ENCODE data around the gene PLCL1. TPM values are rescaled to one million over a fixed set of nuclear protein-coding genes. Genes with fewer than 3 reads are reported as not detected.

Gene PLCL1
- total and polyA plus RNA-seq, 10 of the 15 experiments (the other 5 are each of a cell fraction or from before 2014, with no cell fraction given) = 0.03 to 1.5 (median 0.22) TPM

DNA sequence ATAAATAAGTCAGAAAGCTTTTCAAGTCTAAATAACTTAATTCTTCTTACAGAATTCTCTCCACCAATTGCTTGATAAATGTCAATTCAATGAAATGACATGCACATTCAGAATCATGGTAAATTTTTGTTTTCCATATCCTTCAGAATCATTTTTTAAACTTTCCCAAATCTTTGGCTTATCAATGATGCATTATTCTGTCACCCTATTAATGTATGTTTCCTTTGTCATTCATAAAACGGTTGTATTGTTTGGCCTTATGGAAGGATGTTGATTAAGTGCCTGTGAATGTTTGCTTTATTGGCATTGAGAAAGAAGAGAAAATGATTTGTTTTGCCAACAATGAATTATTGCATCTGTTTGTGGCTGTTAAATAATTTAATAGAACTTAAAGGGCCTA lies 260.9 kb downstream of the PLCL1 start:
- no peak overlapping the region for H3K4me2 ChIP-seq (ENCODE audit: control insufficient read depth, insufficient read depth)
- in situ Hi-C loops (cut with MboI) = no loop called here
- SMC1A ChIA-PET (ENCODE audit: uncharacterized antibody, unreplicated experiment) = interaction anchor here (0.8 to 5.5 kb wide), 12 partner anchors 12 to 154 kb away, joined by 3 to 60 read pairs (median 6); no protein-coding TSS in a partner anchor
- TF ChIP-seq, protein P1, sequence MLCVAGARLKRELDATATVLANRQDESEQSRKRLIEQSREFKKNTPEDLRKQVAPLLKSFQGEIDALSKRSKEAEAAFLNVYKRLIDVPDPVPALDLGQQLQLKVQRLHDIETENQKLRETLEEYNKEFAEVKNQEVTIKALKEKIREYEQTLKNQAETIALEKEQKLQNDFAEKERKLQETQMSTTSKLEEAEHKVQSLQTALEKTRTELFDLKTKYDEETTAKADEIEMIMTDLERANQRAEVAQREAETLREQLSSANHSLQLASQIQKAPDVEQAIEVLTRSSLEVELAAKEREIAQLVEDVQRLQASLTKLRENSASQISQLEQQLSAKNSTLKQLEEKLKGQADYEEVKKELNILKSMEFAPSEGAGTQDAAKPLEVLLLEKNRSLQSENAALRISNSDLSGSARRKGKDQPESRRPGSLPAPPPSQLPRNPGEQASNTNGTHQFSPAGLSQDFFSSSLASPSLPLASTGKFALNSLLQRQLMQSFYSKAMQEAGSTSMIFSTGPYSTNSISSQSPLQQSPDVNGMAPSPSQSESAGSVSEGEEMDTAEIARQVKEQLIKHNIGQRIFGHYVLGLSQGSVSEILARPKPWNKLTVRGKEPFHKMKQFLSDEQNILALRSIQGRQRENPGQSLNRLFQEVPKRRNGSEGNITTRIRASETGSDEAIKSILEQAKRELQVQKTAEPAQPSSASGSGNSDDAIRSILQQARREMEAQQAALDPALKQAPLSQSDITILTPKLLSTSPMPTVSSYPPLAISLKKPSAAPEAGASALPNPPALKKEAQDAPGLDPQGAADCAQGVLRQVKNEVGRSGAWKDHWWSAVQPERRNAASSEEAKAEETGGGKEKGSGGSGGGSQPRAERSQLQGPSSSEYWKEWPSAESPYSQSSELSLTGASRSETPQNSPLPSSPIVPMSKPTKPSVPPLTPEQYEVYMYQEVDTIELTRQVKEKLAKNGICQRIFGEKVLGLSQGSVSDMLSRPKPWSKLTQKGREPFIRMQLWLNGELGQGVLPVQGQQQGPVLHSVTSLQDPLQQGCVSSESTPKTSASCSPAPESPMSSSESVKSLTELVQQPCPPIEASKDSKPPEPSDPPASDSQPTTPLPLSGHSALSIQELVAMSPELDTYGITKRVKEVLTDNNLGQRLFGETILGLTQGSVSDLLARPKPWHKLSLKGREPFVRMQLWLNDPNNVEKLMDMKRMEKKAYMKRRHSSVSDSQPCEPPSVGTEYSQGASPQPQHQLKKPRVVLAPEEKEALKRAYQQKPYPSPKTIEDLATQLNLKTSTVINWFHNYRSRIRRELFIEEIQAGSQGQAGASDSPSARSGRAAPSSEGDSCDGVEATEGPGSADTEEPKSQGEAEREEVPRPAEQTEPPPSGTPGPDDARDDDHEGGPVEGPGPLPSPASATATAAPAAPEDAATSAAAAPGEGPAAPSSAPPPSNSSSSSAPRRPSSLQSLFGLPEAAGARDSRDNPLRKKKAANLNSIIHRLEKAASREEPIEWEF (IDR thresholded peaks at IDR 0.05; ENCODE audit: insufficient replicate concordance, low read depth, low read length) = no peak
- no peak for TF ChIP-seq CREB1 (IDR thresholded peaks at IDR 0.05; ENCODE audit: low read depth)
- TF ChIP-seq EP300 (IDR thresholded peaks at IDR 0.05; ENCODE audit: borderline replicate concordance in 1 of 2, control insufficient read depth in 1 of 2, low read depth in 2 of 2, low read length in 2 of 2) = no peak
- no peak for TF ChIP-seq KLF5 (IDR thresholded peaks at IDR 0.05; ENCODE audit: partially characterized antibody)
- no peak for TF ChIP-seq SIN3A (IDR thresholded peaks at IDR 0.05; ENCODE audit: low read depth, low read length)
- TF ChIP-seq NFYB (IDR thresholded peaks at IDR 0.05; ENCODE audit: insufficient read depth, low read depth, low read length) = no peak
- TF ChIP-seq, protein P2, sequence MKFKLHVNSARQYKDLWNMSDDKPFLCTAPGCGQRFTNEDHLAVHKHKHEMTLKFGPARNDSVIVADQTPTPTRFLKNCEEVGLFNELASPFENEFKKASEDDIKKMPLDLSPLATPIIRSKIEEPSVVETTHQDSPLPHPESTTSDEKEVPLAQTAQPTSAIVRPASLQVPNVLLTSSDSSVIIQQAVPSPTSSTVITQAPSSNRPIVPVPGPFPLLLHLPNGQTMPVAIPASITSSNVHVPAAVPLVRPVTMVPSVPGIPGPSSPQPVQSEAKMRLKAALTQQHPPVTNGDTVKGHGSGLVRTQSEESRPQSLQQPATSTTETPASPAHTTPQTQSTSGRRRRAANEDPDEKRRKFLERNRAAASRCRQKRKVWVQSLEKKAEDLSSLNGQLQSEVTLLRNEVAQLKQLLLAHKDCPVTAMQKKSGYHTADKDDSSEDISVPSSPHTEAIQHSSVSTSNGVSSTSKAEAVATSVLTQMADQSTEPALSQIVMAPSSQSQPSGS (IDR thresholded peaks at IDR 0.05; ENCODE audit: low read length) = no peak
- no peak for TF ChIP-seq MEF2B (IDR thresholded peaks at IDR 0.05; ENCODE audit: partially characterized antibody, poor library complexity, severe bottlenecking)
- TF ChIP-seq JUND (IDR thresholded peaks at IDR 0.05; ENCODE audit: low read depth, low read length) = no peak
- TF ChIP-seq, protein P3, sequence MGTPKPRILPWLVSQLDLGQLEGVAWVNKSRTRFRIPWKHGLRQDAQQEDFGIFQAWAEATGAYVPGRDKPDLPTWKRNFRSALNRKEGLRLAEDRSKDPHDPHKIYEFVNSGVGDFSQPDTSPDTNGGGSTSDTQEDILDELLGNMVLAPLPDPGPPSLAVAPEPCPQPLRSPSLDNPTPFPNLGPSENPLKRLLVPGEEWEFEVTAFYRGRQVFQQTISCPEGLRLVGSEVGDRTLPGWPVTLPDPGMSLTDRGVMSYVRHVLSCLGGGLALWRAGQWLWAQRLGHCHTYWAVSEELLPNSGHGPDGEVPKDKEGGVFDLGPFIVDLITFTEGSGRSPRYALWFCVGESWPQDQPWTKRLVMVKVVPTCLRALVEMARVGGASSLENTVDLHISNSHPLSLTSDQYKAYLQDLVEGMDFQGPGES (IDR thresholded peaks at IDR 0.05) = no peak
- no peak for TF ChIP-seq NFXL1 (IDR thresholded peaks at IDR 0.05; ENCODE audit: borderline replicate concordance)
- TF ChIP-seq, protein P4, sequence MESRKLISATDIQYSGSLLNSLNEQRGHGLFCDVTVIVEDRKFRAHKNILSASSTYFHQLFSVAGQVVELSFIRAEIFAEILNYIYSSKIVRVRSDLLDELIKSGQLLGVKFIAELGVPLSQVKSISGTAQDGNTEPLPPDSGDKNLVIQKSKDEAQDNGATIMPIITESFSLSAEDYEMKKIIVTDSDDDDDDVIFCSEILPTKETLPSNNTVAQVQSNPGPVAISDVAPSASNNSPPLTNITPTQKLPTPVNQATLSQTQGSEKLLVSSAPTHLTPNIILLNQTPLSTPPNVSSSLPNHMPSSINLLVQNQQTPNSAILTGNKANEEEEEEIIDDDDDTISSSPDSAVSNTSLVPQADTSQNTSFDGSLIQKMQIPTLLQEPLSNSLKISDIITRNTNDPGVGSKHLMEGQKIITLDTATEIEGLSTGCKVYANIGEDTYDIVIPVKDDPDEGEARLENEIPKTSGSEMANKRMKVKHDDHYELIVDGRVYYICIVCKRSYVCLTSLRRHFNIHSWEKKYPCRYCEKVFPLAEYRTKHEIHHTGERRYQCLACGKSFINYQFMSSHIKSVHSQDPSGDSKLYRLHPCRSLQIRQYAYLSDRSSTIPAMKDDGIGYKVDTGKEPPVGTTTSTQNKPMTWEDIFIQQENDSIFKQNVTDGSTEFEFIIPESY (IDR thresholded peaks at IDR 0.05) = no peak
- no peak for TF ChIP-seq PAX8 (IDR thresholded peaks at IDR 0.05)
- TF ChIP-seq NR2C1 (IDR thresholded peaks at IDR 0.05) = no peak

More for the DNA sequence above, 260.9 kb downstream of the PLCL1 start:
- no peaks in the 10 kb centered on the region for H4K20me1 ChIP-seq (ENCODE audit: control insufficient read depth, insufficient read depth)
- POLR2A ChIA-PET = interaction anchor here (0.9 to 1.4 kb wide), 4 partner anchors 8 to 33 kb away, joined by 3 to 4 read pairs (median 4); no protein-coding TSS in a partner anchor
- H3K27me3 ChIP-seq (replicated peaks in 1 of 2; ENCODE audit: control insufficient read depth in 2 of 2, insufficient read depth in 2 of 2, low read length in 1 of 2) = no peaks in the 10 kb centered on the region
- no TSS peak for BruUV-seq (replicated peaks)
- DNase-seq (ENCODE audit: low read depth, low spot score) (no peak), FAIRE-seq (no peak), ATAC-seq (no peak)
- no peaks in the 10 kb centered on the region for H3K9me3 ChIP-seq (replicated peaks; ENCODE audit: control insufficient read depth, insufficient read depth, low read length)
- H2AFZ ChIP-seq (ENCODE audit: control insufficient read depth, low read depth, low read length) = no peak overlapping the region
- no peaks in the 10 kb centered on the region for H3K4me1 ChIP-seq (ENCODE audit: control insufficient read depth, insufficient read depth, low read length)
- no peak overlapping the region for H3K27ac ChIP-seq (ENCODE audit: control insufficient read depth, insufficient read depth)
- 0% methylated on average over 1 of the region's 1 CpG for WGBS (ENCODE audit: insufficient coverage, insufficient replicate concordance, low lambda C conversion rate, missing lambda C conversion rate)
- RAD21 ChIA-PET (ENCODE audit: unreplicated experiment) = interaction anchor here (0.8 to 2.5 kb wide), 7 partner anchors 12 to 213 kb away, joined by 3 to 8 read pairs (median 4); no protein-coding TSS in a partner anchor
- intact Hi-C loops (cut with micrococcal nuclease; ENCODE audit: unreplicated experiment) = no loop called here
- CTCF ChIA-PET = interaction anchor here (0.8 to 5.3 kb wide), 6 partner anchors 10 to 62 kb away, joined by 3 to 28 read pairs (median 4); no protein-coding TSS in a partner anchor
- H3K9ac ChIP-seq (ENCODE audit: control insufficient read depth, insufficient read depth, low read length) = no peak overlapping the region
- no peak overlapping the region for H3K4me3 ChIP-seq
- H3K79me2 ChIP-seq (ENCODE audit: control insufficient read depth, insufficient read depth, low read length) = no peaks in the 10 kb centered on the region
- H3K36me3 ChIP-seq (ENCODE audit: control insufficient read depth in 2 of 2, insufficient read depth in 2 of 2, low read length in 1 of 2) = no peaks in the 10 kb centered on the region
